GM12891 (cell line): Measurements from ENCODE around the gene SPG11.

Experiments
- POLR2A ChIP-seq: IDR thresholded peaks from 2 replicates; pipeline ENCODE4 v1.6.1; 2011; ENCODE audit warnings: low read depth, low read length, control low read depth
- POLR2AphosphoS5 ChIP-seq: IDR thresholded peaks from 2 replicates; pipeline ENCODE4 v1.6.1; 2011; ENCODE audit warnings: low read depth, low read length, control low read depth
- SPI1 ChIP-seq: IDR thresholded peaks from 2 replicates; pipeline ENCODE4 v1.6.1; 2011; ENCODE audit warnings: low read depth, low read length, control low read depth
- TAF1 ChIP-seq: IDR thresholded peaks from 2 replicates; pipeline ENCODE4 v1.6.1; 2011; ENCODE audit warnings: low read depth, low read length, control low read depth

GRCh38 chr15:44596511-44597010, 66.9 kb downstream of the SPG11 start:
- TF ChIP-seq POLR2AphosphoS5 (no peak), POLR2A (no peak), SPI1 (no peak), TAF1 (no peak)
